PC-3 (cell line): ENCODE results near the gene ACSL4. TPM values are rescaled to one million over a fixed set of nuclear protein-coding genes. Genes with fewer than 3 reads are reported as not detected.
A peak's percentile ranks its signal among the peaks of the same experiment; 100 is the strongest.

Experiments
- ATAC-seq: fragments of 200-7000 bp; cut with Tn5 transposase; 2 replicates; pipeline ENCODE4 v1.9.1; 2020; ENCODE audit warnings: mild to moderate bottlenecking, moderate library complexity
- BruUV-seq: library from RNA; stranded (reverse); fragments of 400-500 nt; replicated peaks from 2 replicates; lab custom pipeline; 2021; lab: Mats Ljungman, UMichigan
- CTCF ChIA-PET: fragments of 300-600 bp; sonication (Branson Sonifier 250); formaldehyde crosslinking; loops from one replicate; lab custom pipeline; 2022; ENCODE audit warnings: antibody characterized with exemption; lab: Charles Lee
- POLR2A ChIA-PET: fragments of 300-600 bp; sonication (Branson Sonifier 250); formaldehyde crosslinking; loops from one replicate; lab custom pipeline; 2022; ENCODE audit warnings: antibody characterized with exemption; ENCODE audit not compliant: unreplicated experiment; lab: Charles Lee
- DNase-seq: peaks from one replicate; pipeline ENCODE4 v3.0.0-alpha.2; 2015
- H2AFZ ChIP-seq: fragments of 300-600 bp; sonication (generic); 2 replicates; pipeline ENCODE4 v1.6.0; 2016; ENCODE audit warnings: antibody characterized with exemption, low read length
- H3F3A ChIP-seq: fragments of 300-600 bp; sonication (generic); one replicate; pipeline ENCODE4 v1.6.0; 2017; ENCODE audit warnings: antibody characterized with exemption, low read length, control low read depth, mild to moderate bottlenecking; ENCODE audit not compliant: unreplicated experiment
- H3K27ac ChIP-seq: fragments of 300-600 bp; sonication (generic); 2 replicates; pipeline ENCODE4 v1.5.1; 2016; ENCODE audit warnings: mild to moderate bottlenecking, low read length
- H3K27me3 ChIP-seq: fragments of 300-600 bp; sonication (generic); 2 replicates; pipeline ENCODE4 v1.6.1; 2016; ENCODE audit warnings: low read length, mixed read lengths
- H3K36me3 ChIP-seq: fragments of 300-600 bp; sonication (generic); 2 replicates; pipeline ENCODE4 v1.6.1; 2016; ENCODE audit warnings: low read depth, mixed run types, low read length, mixed read lengths
- H3K4me1 ChIP-seq: fragments of 300-600 bp; sonication (generic); 2 replicates; pipeline ENCODE4 v1.5.1; 2016; ENCODE audit warnings: low read length; ENCODE audit not compliant: insufficient read depth
- H3K4me2 ChIP-seq: fragments of 300-600 bp; sonication (generic); 2 replicates; pipeline ENCODE4 v1.6.0; 2016; ENCODE audit warnings: low read length
- H3K4me3 ChIP-seq: fragments of 300-600 bp; sonication (generic); 2 replicates; pipeline ENCODE4 v1.5.1; 2016; ENCODE audit warnings: mild to moderate bottlenecking, low read length, mixed read lengths
- H3K79me2 ChIP-seq: fragments of 300-600 bp; sonication (generic); 2 replicates; pipeline ENCODE4 v1.6.1; 2017; ENCODE audit warnings: low read length, mixed read lengths
- H3K9ac ChIP-seq: fragments of 300-600 bp; sonication (generic); 2 replicates; pipeline ENCODE4 v1.6.0; 2016; ENCODE audit warnings: mild to moderate bottlenecking, low read length
- H3K9me2 ChIP-seq: fragments of 300-600 bp; sonication (generic); replicated peaks from 2 replicates; pipeline ENCODE4 v1.6.1; 2016; ENCODE audit warnings: mixed run types, low read length, mixed read lengths
- H3K9me3 ChIP-seq: fragments of 300-600 bp; sonication (generic); 2 replicates; pipeline ENCODE4 v1.6.1; 2016; ENCODE audit warnings: low read length, mixed read lengths
- H4K20me1 ChIP-seq: fragments of 300-600 bp; sonication (generic); 2 replicates; pipeline ENCODE4 v1.6.1; 2016; ENCODE audit warnings: low read length, mixed read lengths
- CTCF ChIP-seq: fragments of 300-600 bp; sonication (generic); conservative IDR thresholded peaks from 2 replicates; pipeline ENCODE4 v1.5.1; 2017; ENCODE audit warnings: antibody characterized with exemption, low read depth, mild to moderate bottlenecking, low read length
- EZH2 ChIP-seq: fragments of 300-600 bp; sonication (generic); IDR thresholded peaks from one replicate; pipeline ENCODE4 v1.6.1; 2017; ENCODE audit warnings: antibody characterized with exemption, mild to moderate bottlenecking, low read length; ENCODE audit not compliant: unreplicated experiment
- EZH2phosphoT487 ChIP-seq: fragments of 300-600 bp; sonication (generic); IDR thresholded peaks from 2 replicates; pipeline ENCODE4 v1.6.1; 2018; ENCODE audit warnings: mild to moderate bottlenecking, antibody characterized with exemption, low read length, borderline replicate concordance
- intact Hi-C: fragments of 100-400 bp; cut with micrococcal nuclease; formaldehyde crosslinking; loops from 2 replicates; pipeline ENCODE4 v1.9.0; 2023
- total RNA-seq: library from RNA; depleted of rRNA; stranded (reverse); fragments of >200 nt; gene quantifications from 2 replicates; pipeline ENCODE4 v1.2.3, GENCODE V29; 2014

Gene ACSL4
- total RNA-seq, 1 experiment from 2014 or later: 41.7 TPM

DNA sequence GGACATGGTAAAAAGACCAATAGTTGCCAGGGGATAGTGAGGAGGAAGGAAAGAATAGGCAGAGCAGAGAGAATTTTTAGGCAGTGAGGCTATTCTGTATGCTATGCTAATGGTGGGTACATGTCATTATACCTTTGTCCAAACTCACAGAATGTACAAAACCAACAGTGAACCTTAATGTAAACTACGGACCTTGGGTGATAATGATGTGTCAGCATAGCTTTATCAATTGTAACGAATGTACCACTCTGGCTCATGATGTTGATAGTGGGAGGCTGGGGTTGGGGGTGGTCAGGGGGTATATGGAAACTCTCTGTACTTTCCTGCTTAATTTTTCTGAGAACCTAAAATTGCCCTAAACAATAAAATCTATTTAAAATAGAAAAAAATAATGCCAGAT lies 37.7 kb upstream of the ACSL4 start:
- H3K9me3 ChIP-seq: no peaks in the 10 kb centered on the region
- ChIA-PET CTCF (no interaction called here), POLR2A (no interaction called here)
- TF ChIP-seq EZH2phosphoT487: no peak
- TF ChIP-seq EZH2: no peak
- TF ChIP-seq CTCF: no peak
- DNase-seq: no peak
- no peaks in the 10 kb centered on the region for H3K79me2 ChIP-seq
- H3K4me2 ChIP-seq: no peak overlapping the region
- BruUV-seq: no TSS peak
- H3F3A ChIP-seq: no peaks in the 10 kb centered on the region
- H3K27ac ChIP-seq: no peak overlapping the region
- no peak for ATAC-seq
- intact Hi-C loops: no loop called here
- H3K4me3 ChIP-seq: no peak overlapping the region
- H3K9me2 ChIP-seq: no peaks in the 10 kb centered on the region
- H2AFZ ChIP-seq: no peak overlapping the region
- no peaks in the 10 kb centered on the region for H3K27me3 ChIP-seq
- H4K20me1 ChIP-seq: no peaks in the 10 kb centered on the region
- H3K9ac ChIP-seq: no peak overlapping the region
- no peaks in the 10 kb centered on the region for H3K36me3 ChIP-seq
- peaks cover 12% of the 10 kb centered on the region for H3K4me1 ChIP-seq

GRCh38 chrX:109760922-109761250 lies 27.8 kb upstream of the ACSL4 start:
- intact Hi-C loops: no loop called here
- CTCF ChIA-PET: no interaction called here
- no peaks in the 10 kb centered on the region for H3K27me3 ChIP-seq
- TF ChIP-seq EZH2: no peak
- no peak for TF ChIP-seq EZH2phosphoT487
- TF ChIP-seq CTCF: no peak
- H4K20me1 ChIP-seq: no peaks in the 10 kb centered on the region
- no TSS peak for BruUV-seq
- H3K4me1 ChIP-seq: peaks cover 16% of the 10 kb centered on the region
- H3F3A ChIP-seq: no peaks in the 10 kb centered on the region
- H3K36me3 ChIP-seq: no peaks in the 10 kb centered on the region
- POLR2A ChIA-PET: no interaction called here
- no peaks in the 10 kb centered on the region for H3K79me2 ChIP-seq
- H3K9me2 ChIP-seq: no peaks in the 10 kb centered on the region
- no peak overlapping the region for H3K9ac ChIP-seq
- ATAC-seq (no peak), DNase-seq (no peak)
- no peak overlapping the region for H3K27ac ChIP-seq
- 0 out of 2 replicates have a peak overlapping the region, but pooled peaks have one; percentile 60 for H3K4me2 ChIP-seq
- H3K9me3 ChIP-seq: no peaks in the 10 kb centered on the region
- no peak overlapping the region for H3K4me3 ChIP-seq
- H2AFZ ChIP-seq: peak overlapping the region; percentile 28; the same call in 1 of the 2 replicates

- CTCF ChIA-PET: no interaction called here
- no peak overlapping the region for H3K27ac ChIP-seq
- intact Hi-C loops: no loop called here
Measured at GRCh38 chrX:109760209-109760921, 27.3 kb upstream of the ACSL4 start.

More at GRCh38 chrX:109760209-109760921, 27.3 kb upstream of the ACSL4 start:
- peak overlapping the region; percentile 60 for H3K4me2 ChIP-seq
- no peaks in the 10 kb centered on the region for H4K20me1 ChIP-seq
- peak overlapping the region; percentile 28; the same call in 1 of the 2 replicates for H2AFZ ChIP-seq
- H3K4me1 ChIP-seq: peaks cover 16% of the 10 kb centered on the region
- H3K4me3 ChIP-seq: no peak overlapping the region
- H3K9ac ChIP-seq: no peak overlapping the region
- no peaks in the 10 kb centered on the region for H3K9me2 ChIP-seq
- no peaks in the 10 kb centered on the region for H3F3A ChIP-seq
- POLR2A ChIA-PET: interaction anchor here (0.5 kb wide), 2 partner anchors 71 to 686 kb away, joined by 4 read pairs; no protein-coding TSS in a partner anchor
- BruUV-seq: no TSS peak
- peak; percentile 69 for ATAC-seq
- no peaks in the 10 kb centered on the region for H3K79me2 ChIP-seq
- no peaks in the 10 kb centered on the region for H3K9me3 ChIP-seq
- H3K27me3 ChIP-seq: no peaks in the 10 kb centered on the region
- TF ChIP-seq CTCF: no peak
- no peak for TF ChIP-seq EZH2phosphoT487
- no peak for TF ChIP-seq EZH2
- H3K36me3 ChIP-seq: no peaks in the 10 kb centered on the region
- peak; percentile 54 for DNase-seq
